Measurements from ENCODE around the gene EIF4EBP2.
A peak's percentile ranks its signal among the peaks of the same experiment; 100 is the strongest.

The EIF4EBP2 gene

DNA sequence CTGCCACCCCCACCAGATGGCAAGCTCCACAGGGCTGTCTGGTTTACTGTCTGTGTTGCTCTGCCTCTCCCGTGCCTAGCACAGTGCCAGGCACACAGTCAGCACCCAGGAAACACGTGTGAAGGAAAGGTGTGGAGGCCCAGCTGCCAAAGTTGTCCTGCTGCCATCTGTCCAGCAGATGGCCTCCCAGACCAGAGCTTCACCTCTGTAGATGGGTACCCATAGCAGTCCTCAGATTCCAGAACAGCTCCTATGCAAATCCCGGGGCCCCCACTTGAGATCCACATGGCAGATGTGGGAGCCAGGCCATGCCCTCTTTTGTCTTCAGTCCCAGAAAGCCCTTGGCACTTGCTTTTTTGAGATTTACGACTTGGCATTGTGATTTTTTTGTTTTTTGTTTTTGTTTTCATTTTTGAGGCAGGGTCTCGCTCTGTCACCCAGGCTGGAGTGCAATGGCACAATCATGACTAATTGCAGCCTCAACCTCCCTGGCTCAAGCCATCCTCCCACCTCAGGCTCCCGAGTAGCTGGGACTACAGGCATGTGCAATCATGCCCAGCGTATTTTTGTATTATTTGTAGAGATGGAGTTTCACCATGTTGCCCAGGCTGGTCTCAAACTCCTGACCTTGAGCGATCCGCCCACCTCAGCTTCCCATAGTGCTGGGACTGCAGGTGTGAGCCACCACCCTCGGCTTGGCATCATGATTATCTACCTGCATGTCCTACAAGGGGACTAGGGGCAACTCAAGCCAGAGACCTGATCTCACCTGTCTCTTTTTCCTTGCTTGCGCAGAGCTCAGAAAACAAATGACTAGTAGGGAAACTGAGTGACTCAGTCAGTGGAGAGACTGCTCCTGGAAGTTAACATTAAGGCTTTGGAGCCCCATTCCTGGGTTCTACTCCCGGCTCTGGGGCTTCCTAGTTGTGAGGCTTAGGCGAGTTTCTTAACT is 57.7 kb downstream of the EIF4EBP2 start:
- peak; percentile 73 for DNase-seq (ENCODE audit: low spot score)

DNA sequence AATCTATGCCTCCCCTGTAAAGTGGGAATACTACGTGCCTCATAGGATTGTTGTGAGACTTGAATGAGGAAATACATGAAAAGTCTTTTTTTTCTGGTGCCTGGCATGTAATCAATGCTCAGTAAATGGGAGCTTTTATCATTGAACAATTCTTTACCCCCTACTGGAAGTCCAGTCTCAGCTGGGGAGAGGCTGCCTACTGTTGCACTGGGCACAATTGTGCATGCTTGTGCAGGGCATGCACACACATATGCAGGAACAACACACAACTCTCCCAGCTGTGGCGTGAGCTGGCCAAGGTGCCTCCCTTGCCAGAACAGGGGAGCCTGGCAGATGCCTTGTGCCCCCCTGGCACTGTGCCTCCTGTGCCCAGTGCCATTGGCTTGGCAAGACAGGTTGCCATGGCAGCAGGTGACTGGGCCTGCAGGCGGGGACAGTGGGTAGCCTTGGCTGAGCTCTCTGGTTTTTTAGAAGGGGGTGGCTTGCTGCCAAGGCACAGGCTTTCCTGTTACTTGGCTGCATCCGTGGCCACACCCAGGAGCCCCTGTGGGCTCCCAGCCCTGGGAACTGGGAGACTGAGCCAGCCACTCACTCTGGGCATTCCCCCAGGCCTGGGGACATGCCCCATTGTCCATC is 58.5 kb downstream of the EIF4EBP2 start:
- DNase-seq (ENCODE audit: low spot score) = no peak

DNA sequence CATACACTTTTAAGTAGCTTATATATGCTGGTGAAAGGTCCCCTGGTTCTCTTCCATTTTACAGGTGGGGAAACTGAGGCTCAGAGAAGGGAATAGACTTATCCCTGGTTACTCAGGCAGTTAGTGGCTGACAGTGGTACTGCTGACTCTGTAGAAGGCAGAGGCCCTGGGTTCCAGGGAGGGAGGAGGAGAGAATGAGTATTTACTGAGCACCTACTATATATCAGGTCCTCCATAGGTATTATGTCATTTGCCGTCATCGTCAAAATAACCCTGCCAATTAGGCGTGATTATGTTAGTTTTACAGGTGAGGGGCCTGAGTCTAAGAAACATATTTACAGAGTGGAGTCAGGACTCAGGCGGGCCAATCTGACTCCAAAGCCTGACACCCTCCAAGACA is 61.3 kb downstream of the EIF4EBP2 start:
- DNase-seq (ENCODE audit: low spot score) = no peak

- DNase-seq (ENCODE audit: low spot score) = no peak
Observed at GRCh38 chr10:70465832-70466231, 61.9 kb downstream of the EIF4EBP2 start.

- DNase-seq (ENCODE audit: low spot score) = no peak
Observed at GRCh38 chr10:70466951-70467350, 63.0 kb downstream of the EIF4EBP2 start.

- DNase-seq (ENCODE audit: low spot score) = no peak
Observed at GRCh38 chr10:70472799-70473454, 69.0 kb downstream of the EIF4EBP2 start.

DNA sequence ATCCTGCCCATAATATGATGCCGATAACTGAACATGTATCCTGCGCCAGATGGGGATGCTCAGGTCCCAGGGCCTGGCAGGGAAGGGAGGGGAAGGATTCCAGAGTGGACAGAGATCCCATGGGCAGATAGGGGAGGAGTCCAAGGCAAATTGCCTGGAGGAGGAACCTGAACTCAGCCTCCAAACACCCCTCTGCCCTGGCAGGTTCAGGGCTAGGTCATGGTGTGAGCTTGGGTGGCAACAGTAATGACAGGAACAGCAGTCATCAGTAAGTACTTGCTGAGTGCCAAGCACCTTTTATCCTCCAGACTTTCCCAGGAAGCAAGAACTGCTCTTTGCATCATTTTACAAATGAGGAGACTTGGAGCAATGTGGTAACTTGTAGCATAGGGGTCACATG is 70.8 kb downstream of the EIF4EBP2 start:
- DNase-seq (ENCODE audit: low spot score) = no peak

GRCh38 chr10:70475661-70476060 is 71.7 kb downstream of the EIF4EBP2 start:
- DNase-seq (ENCODE audit: low spot score) = no peak

- DNase-seq (ENCODE audit: low spot score) = no peak
Observed at GRCh38 chr10:70476249-70477035, 72.5 kb downstream of the EIF4EBP2 start.

- DNase-seq (ENCODE audit: low spot score) = peak; percentile 44
Observed at GRCh38 chr10:70477661-70478162, 73.8 kb downstream of the EIF4EBP2 start.

All from germinal center (tissue), 1 donor.